GM06990 (cell line): ENCODE data around the gene RBM18.

Experiments used
- DNase-seq: peaks from one replicate; pipeline ENCODE4 v3.0.0-alpha.2; 2011; ENCODE audit not compliant: insufficient read length; ENCODE audit errors: extremely low read depth
- H3K27me3 ChIP-seq: replicated peaks from 2 replicates; pipeline ENCODE4 v1.6.0; 2011; ENCODE audit warnings: low read length; ENCODE audit not compliant: control insufficient read depth, insufficient read depth
- H3K36me3 ChIP-seq: 2 replicates; pipeline ENCODE4 v1.5.1; 2011; ENCODE audit warnings: low read length; ENCODE audit not compliant: control insufficient read depth, insufficient read depth
- H3K4me3 ChIP-seq: replicated peaks from 2 replicates; pipeline ENCODE4 v1.5.1; 2011; ENCODE audit warnings: low read depth, mild to moderate bottlenecking, control low read depth, low read length
- TF ChIP-seq, protein P1 (sequence below): IDR thresholded peaks from 2 replicates; pipeline ENCODE4 v1.5.1; 2011; ENCODE audit warnings: low read length, control low read depth, mild to moderate bottlenecking, inconsistent platforms; ENCODE audit not compliant: insufficient read depth, poor library complexity, severe bottlenecking

RBM18 gene

DNA sequence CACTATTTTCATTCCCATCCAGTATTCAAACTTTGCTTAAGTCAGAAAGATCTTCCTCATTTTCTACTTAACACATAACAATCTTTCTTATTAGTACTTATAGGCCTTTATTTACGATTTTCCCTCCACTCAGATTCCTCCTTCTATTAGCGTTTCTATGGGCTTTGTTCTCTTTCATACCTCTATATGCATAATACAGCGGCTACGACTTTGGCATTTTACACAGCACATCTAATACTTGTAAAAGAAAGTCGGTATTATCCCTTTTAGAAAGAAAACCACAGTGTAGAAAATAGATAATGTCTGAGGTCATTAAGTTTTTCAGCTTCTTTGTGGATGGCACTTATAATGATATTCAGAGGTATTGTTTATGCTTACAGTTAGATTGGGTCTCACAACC, 8.4 kb downstream of the RBM18 start:
- TF ChIP-seq, protein P1, sequence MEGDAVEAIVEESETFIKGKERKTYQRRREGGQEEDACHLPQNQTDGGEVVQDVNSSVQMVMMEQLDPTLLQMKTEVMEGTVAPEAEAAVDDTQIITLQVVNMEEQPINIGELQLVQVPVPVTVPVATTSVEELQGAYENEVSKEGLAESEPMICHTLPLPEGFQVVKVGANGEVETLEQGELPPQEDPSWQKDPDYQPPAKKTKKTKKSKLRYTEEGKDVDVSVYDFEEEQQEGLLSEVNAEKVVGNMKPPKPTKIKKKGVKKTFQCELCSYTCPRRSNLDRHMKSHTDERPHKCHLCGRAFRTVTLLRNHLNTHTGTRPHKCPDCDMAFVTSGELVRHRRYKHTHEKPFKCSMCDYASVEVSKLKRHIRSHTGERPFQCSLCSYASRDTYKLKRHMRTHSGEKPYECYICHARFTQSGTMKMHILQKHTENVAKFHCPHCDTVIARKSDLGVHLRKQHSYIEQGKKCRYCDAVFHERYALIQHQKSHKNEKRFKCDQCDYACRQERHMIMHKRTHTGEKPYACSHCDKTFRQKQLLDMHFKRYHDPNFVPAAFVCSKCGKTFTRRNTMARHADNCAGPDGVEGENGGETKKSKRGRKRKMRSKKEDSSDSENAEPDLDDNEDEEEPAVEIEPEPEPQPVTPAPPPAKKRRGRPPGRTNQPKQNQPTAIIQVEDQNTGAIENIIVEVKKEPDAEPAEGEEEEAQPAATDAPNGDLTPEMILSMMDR, result no peak
- no peak overlapping the region for H3K4me3 ChIP-seq
- no peak for DNase-seq
- peaks cover 5% of the 10 kb centered on the region for H3K36me3 ChIP-seq
- no peaks in the 10 kb centered on the region for H3K27me3 ChIP-seq

DNA sequence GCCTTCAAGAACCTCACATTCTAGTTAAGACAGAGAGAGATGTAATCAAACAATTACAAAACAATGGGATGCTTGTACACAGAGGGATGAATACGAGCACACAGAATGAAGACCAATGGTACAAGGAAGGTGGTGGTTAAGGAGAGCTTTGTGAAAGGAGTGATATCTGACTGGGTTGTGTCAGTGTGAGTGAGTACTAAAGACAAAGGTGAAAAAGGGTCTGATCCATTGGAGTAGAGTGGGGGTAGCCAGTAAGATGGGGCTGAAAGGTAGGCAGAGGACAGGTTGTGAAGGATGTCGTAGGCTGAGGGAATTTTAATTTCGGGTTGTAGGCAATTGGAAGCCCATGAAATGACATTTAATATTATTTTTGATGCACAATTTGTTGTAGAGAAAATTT, 9.9 kb downstream of the RBM18 start:
- TF ChIP-seq, protein P1, result no peak
- Histone ChIP-seq H3K36me3 (peaks cover 6% of the 10 kb centered on the region), H3K27me3 (no peaks in the 10 kb centered on the region), H3K4me3 (no peak overlapping the region)
- no peak for DNase-seq

DNA sequence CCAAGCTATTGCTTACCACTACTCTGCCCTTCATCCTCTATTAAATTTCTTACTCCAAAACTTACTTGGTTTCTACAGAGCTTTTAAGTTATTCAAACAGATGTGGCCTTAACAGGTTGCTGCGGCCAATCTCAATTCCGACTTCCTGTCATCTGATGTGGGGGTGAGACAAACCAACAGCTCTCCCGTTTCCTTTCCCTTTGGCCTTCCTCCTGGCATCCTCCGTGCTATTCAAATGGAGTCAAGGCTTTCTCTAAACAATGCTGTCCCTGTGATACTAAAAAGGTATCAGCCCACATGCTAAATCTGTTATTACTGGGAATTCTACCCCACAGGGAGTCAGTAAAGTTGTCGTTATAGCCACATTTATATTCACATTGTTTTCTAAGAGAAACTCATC, 11.8 kb downstream of the RBM18 start:
- TF ChIP-seq, protein P1, result no peak
- Histone ChIP-seq H3K27me3 (no peaks in the 10 kb centered on the region), H3K4me3 (no peak overlapping the region), H3K36me3 (peaks cover 10% of the 10 kb centered on the region)
- DNase-seq, result no peak

DNA sequence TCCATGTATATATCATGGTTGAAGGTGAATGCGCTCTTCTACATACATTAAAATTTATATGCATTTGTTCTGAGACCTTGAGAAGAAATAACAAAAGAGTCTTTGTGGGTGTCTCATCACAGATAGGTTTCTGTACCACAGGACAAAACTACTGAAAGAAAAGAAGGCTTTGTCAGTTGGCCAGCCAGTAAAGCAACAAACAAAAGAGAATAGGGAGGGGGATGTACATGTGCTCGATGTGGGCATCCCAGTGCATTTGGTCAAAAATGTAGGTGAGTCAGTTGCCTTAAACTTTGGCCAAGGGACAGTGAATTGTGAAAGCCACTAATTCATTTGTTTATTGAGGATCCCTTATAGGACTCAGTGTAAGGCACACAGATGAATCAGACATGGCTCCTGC, 13.3 kb downstream of the RBM18 start:
- H3K36me3 ChIP-seq, result peaks cover 10% of the 10 kb centered on the region
- no peak for DNase-seq
- H3K4me3 ChIP-seq, result no peak overlapping the region
- TF ChIP-seq, protein P1, result no peak
- H3K27me3 ChIP-seq, result no peaks in the 10 kb centered on the region

DNA sequence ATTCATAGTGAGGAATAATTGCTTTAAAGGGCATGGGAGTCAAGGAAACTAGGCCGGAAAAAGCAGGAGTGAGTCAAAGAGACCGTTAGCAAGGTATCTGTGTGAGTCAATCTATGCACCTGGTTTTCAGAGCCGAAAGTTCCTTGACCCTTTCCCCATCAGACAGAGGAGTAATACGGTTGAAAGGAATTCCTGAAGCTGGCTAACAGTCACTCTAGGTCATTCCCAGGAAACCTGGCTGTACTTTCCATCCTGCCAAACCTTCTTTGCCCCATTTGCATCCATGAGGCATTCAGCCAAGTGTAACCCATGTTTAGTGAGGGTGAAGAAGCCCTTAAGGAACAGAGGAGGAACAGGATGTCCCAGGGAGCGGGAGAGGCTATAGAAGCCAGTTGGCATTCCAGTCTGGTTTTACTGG, 16.2 kb downstream of the RBM18 start:
- TF ChIP-seq, protein P1, result no peak
- no peak for DNase-seq
- H3K4me3 ChIP-seq, result no peak overlapping the region
- no peaks in the 10 kb centered on the region for H3K27me3 ChIP-seq
- H3K36me3 ChIP-seq, result peaks cover 12% of the 10 kb centered on the region

DNA sequence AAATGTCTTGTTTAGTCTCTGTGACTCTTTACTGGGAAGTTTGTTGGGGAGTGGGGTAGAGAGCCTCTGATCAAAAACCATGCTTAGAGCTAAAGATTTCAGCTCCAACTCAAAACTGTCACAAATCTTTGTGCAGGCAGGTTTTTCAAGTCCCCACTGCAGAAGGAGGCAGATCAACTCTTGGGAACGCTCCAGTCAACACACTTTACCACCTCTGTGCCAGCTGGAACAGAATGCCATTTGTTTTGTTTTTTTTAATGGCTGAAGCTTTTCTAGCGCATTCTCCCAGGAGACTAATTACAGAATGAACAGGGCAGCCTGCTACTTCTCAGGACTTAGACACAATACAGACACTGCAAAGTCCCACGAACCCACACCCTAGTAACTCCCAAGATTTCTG, 18.0 kb downstream of the RBM18 start:
- no peak for DNase-seq
- no peak overlapping the region for H3K4me3 ChIP-seq
- TF ChIP-seq, protein P1, result no peak
- no peaks in the 10 kb centered on the region for H3K27me3 ChIP-seq
- H3K36me3 ChIP-seq, result peaks cover 13% of the 10 kb centered on the region
